ENCODE results near the gene PEX11B. TPM values are rescaled to one million over a fixed set of nuclear protein-coding genes. Genes with fewer than 3 reads are reported as not detected.

Gene PEX11B
- total and polyA plus RNA-seq, 2 donors (not counting 3 experiments of a cell fraction or from before 2014, with no cell fraction given), result 30.5 to 42.5 TPM

DNA sequence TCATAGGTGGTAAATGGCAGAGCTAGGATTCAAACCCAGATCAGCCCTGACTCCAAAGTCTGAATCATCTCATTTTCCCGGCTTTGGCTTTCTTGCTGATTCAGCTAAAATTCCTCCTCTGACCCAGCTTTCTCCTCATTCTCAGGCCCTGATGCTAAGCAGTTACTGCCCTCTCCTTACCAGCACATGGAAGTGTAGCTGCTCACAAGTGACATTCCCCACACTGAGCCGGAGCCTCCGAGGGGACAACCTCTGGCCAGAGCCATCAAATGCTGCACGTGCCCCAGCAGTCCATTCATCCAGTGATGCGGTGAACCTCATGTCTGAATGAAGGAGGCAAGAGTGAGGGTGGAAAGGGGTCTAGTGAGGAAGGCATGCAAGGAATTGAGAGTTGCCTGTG lies 19.8 kb downstream of the PEX11B start:
- ChIA-PET POLR2A (no interaction called here), CTCF (interaction anchor here (0.9 kb wide), 1 partner anchor 10 kb away, joined by 7 read pairs; the partner anchor contains the start of gene ITGA10)
- dilution Hi-C loops (cut with MboI; ENCODE audit: extremely low pct_ligation_motif_present, low sequenced_read_pairs) (no loop called here), intact Hi-C loops (cut with micrococcal nuclease) (no loop called here)
- Histone ChIP-seq H3K9me3 (replicated peaks; ENCODE audit: control insufficient read depth, insufficient read depth, low read length) (no peaks in the 10 kb centered on the region), H3K4me2 (ENCODE audit: insufficient read depth, low read length) (no peak overlapping the region), H3K4me1 (ENCODE audit: control insufficient read depth, extremely low read depth, insufficient read depth, low read length) (no peaks in the 10 kb centered on the region), H3K27me3 (ENCODE audit: control insufficient read depth in 2 of 2, insufficient read depth in 2 of 2, low read length in 2 of 2) (no peaks in the 10 kb centered on the region), H4K20me1 (replicated peaks; ENCODE audit: control insufficient read depth, extremely low read depth, insufficient read depth, low read length) (no peaks in the 10 kb centered on the region), H3K36me3 (ENCODE audit: control insufficient read depth in 2 of 2, extremely low read depth in 1 of 2, insufficient read depth in 2 of 2, low read length in 2 of 2) (peaks cover 4% of the 10 kb centered on the region in 2 experiments), H2AFZ (ENCODE audit: low read depth, low read length) (no peak overlapping the region), H3K9ac (replicated peaks; ENCODE audit: extremely low read depth, insufficient read depth, low read length) (no peak overlapping the region), H3K79me2 (ENCODE audit: control insufficient read depth, insufficient read depth, low read length) (no peaks in the 10 kb centered on the region), H3K4me3 (replicated peaks in 1 of 3; ENCODE audit: insufficient read depth in 1 of 3, low read depth in 1 of 3, low read length in 3 of 3) (no peak overlapping the region), H3K9me1 (replicated peaks; ENCODE audit: control insufficient read depth, extremely low read depth, insufficient read depth, low read length) (no peaks in the 10 kb centered on the region), H3K27ac (ENCODE audit: insufficient read depth, low read depth, low read length) (no peak overlapping the region)
- TF ChIP-seq, protein P1, sequence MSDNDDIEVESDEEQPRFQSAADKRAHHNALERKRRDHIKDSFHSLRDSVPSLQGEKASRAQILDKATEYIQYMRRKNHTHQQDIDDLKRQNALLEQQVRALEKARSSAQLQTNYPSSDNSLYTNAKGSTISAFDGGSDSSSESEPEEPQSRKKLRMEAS (IDR thresholded peaks at IDR 0.05; ENCODE audit: insufficient read depth, insufficient read length), result no peak
- TF ChIP-seq MYC (IDR thresholded peaks at IDR 0.05; ENCODE audit: low read depth, low read length), result no peak
- no peak for TF ChIP-seq POLR2A (IDR thresholded peaks at IDR 0.05; ENCODE audit: low read depth, low read length)
- no peak for TF ChIP-seq EZH2 (IDR thresholded peaks at IDR 0.05; ENCODE audit: borderline replicate concordance, low read depth, low read length, severe bottlenecking)
- TF ChIP-seq GATA2 (IDR thresholded peaks at IDR 0.05; ENCODE audit: insufficient read depth, insufficient read length, low read depth, low read length), result no peak
- TF ChIP-seq JUN (IDR thresholded peaks at IDR 0.05; ENCODE audit: borderline replicate concordance, insufficient read depth, insufficient read length, low read depth), result no peak
- no peak for TF ChIP-seq POLR2AphosphoS5 (IDR thresholded peaks at IDR 0.05; ENCODE audit: insufficient read depth, low read depth, low read length)
- TF ChIP-seq FOS (IDR thresholded peaks at IDR 0.05; ENCODE audit: borderline replicate concordance, insufficient read depth, low read length), result no peak
- TF ChIP-seq, protein P2, sequence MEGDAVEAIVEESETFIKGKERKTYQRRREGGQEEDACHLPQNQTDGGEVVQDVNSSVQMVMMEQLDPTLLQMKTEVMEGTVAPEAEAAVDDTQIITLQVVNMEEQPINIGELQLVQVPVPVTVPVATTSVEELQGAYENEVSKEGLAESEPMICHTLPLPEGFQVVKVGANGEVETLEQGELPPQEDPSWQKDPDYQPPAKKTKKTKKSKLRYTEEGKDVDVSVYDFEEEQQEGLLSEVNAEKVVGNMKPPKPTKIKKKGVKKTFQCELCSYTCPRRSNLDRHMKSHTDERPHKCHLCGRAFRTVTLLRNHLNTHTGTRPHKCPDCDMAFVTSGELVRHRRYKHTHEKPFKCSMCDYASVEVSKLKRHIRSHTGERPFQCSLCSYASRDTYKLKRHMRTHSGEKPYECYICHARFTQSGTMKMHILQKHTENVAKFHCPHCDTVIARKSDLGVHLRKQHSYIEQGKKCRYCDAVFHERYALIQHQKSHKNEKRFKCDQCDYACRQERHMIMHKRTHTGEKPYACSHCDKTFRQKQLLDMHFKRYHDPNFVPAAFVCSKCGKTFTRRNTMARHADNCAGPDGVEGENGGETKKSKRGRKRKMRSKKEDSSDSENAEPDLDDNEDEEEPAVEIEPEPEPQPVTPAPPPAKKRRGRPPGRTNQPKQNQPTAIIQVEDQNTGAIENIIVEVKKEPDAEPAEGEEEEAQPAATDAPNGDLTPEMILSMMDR (IDR thresholded peaks at IDR 0.05; ENCODE audit: extremely low read depth in 1 of 2, insufficient read depth in 1 of 2, low read depth in 1 of 2, low read length in 2 of 2), result no peak
- FAIRE-seq, result no peak
- BruUV-seq (replicated peaks), result no TSS peak
- DNase-seq (ENCODE audit: low read depth, low spot score), result no peak

All from endothelial cell of umbilical vein (primary cell).